NCI-H187 (cell line): Measurements from ENCODE around the gene INCENP.
"Not testable (repeated sequence)": the region's sequence is repeated elsewhere in the genome, so short reads cannot be mapped to it uniquely, and the experiment has no call there.

ENCODE experiments used
- DNase-seq, 2 experiments: peaks; one replicate each; lab custom pipeline; 2025; lab: John Stamatoyannopoulos, UW

The INCENP gene

GRCh38 chr11:62171261-62171723, 47.5 kb downstream of the INCENP start:
- peak; percentile 78 to 87 for DNase-seq

- no peak for DNase-seq
Measured at GRCh38 chr11:62172294-62172693, 48.5 kb downstream of the INCENP start.

DNA sequence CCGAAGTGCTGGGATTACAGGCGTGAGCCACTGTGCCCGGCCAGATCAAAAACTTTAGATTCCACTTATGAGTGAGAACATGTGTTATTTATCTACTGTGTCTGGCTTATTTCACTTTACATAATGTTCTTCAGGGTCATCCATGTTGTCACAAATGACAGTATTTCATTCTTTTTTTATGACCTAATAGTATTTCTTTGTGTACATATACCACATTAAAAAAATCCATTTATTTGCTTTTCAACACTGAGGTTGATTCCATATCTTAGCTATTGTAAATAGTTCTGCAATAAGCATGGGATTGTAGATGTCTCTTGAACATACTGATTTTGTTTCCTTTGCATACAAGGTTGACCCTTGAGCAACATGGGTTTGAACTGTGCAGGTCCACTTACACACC, 53.0 kb downstream of the INCENP start:
- DNase-seq: no peak

DNA sequence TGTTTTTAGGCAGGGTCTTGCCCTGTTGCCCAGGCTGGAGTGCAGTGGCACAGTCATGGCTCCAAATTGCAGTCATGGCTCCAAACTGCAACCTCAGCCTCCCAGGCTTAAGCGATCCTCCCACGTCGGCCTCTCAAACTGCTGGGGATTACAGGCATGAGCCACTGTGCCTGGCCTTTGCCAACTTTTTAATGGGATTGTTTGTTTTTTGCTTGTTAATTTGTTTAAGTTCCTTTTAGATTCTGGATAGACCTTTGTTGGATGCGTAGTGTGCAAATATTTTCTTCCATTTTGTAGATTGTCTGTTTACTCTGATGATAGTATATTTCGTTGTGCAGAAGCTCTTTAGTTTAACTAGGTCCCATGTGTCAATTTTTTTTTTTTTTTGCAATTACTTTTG, 56.2 kb downstream of the INCENP start:
- DNase-seq: no peak

GRCh38 chr11:62181097-62181496, 57.3 kb downstream of the INCENP start:
- no peak for DNase-seq

DNA sequence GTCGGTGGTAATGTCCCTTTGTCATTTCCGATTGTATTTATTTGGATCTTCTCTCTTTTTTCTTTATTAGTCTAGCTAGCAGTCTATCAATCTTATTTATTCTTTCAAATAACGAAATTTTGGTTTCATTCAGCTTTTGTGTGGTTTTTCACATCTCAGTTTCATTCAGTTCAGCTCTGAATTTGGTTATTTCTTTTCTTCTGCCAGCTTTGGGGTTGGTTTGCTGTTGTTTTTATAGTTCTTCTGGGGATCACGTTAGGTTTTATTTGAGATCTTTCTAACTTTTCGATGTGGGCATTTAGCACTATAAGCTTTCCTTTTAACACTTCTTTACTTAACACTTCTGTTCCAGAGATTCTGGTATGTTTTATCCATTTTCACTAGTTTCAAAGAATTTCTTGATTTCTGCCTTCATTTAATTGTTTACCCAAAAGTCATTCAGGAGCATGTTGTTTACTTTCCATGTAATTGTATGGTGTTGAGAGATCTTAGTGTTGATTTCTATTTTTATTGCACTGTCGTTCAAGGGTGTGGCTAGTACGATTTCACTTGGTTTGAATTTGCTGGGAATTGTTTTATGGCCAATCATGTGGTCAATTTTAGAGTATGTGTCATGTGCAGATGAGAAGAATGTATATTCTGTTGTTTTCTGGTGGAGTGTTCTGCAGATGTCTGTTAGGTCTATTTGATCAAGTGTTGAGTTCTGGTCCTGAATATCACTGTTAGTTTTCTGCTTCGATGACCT, 58.5 kb downstream of the INCENP start:
- no peak for DNase-seq

DNA sequence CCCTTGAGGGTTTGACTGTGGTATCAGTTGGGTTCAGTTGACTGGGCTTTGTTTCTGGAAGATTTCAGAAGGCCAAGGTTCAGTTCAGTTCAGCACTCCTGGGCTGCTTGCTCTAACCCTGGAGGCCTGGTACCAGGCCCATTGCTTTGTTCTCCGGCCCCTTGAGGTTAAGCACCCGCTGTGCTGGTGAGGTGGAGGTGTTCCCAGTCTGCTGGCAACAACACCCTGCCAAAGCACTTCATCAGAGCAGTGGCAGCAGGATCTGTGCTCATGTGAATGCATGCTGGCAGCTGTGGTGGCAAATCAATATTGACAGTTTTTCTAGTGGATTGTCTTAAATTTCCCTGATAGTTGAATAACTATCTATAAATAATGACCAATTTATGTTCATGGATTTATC, 62.4 kb downstream of the INCENP start:
- DNase-seq: peak in 1 of 2 experiments; percentile 44

DNA sequence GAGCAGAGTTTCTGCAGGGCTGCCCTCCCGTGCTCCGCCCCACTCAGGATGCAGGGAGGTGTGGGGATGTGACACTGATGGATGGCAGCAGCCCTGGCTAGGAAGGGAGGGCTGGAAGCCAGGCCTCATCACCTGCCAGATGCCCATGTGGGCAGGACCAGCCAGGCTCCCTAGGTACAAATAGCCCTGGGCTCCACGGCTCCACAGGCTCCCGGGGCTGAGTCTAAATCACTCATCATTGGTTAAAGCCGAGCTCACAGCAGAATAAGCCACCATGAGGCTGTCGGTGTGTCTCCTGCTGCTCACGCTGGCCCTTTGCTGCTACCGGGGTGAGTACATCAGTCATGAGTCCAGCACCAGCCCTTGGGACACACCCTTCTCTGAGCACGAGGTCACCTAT, 66.2 kb downstream of the INCENP start, which contains the start of gene SCGB1D1:
SCGB1D1 (plus strand) TSS at position 206 of the 400 bp plus-strand sequence; CDS start at position 275, 69 bp downstream.
- no peak for DNase-seq

DNA sequence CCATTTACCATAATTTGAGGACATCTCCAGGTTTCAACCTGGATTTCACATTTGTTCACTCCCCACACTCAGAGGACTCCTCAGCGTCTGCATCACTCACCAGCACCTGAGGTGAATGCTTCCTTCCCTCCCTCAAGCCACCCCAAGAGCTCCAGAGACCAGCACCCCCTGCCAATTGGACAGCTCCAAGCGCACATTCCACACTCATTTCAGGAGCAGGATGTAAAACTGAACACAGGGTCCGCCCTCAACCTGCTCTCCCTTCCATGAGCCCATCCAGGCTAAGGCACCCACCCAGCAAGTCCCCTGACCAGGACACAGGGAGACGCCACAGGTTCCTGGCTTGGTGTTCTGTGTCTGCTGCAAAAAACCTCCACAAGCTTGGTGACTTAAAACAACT, 70.1 kb downstream of the INCENP start:
- no peak for DNase-seq

- not testable (repeated sequence) for DNase-seq
Measured at GRCh38 chr11:62195010-62195409, 71.2 kb downstream of the INCENP start.

GRCh38 chr11:62195945-62196344, 72.1 kb downstream of the INCENP start:
- DNase-seq: no peak

DNA sequence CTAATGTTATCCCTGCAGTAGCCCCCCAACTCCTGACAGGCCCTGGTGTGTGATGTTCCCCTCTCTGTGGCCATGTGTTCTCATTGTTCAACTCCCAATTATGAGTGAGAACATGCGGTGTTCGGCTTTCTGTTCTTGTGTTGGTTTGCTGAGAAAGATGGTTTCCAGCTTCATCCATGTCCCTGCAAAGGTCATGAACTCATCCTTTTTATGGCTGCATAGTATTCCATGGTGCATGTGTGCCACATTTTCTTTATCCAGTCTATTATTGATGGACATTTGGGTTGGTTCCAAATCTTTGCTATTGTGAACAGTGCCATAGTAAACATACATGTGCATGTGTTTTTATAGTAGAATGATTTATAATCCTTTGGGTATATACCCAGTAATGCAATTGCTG, 73.6 kb downstream of the INCENP start:
- not testable (repeated sequence) for DNase-seq

DNA sequence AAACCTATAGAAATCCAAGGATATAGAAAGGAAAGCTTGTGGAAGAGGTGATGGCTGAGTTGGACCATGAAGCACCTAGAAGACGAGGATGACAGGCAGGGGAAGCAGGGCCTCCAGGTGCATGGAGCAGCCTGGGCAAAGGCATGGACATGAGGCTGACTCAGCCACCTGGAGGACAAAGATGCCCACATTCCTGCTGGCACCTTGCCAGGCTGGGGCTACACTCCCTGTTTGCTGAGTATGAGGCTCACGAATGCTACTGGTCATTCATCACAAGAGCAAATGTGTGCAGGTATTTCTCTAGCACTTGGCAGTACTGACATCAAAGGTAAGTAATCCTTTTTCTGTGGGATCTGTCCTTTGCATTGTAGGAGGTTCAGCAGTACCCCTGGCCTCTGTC, 77.6 kb downstream of the INCENP start:
- no peak for DNase-seq
